Measurements from ENCODE around the gene RNASET2. TPM values are rescaled to one million over a fixed set of nuclear protein-coding genes. Genes with fewer than 3 reads are reported as not detected.
A peak's percentile ranks its signal among the peaks of the same experiment; 100 is the strongest.
"Not testable (repeated sequence)": the region's sequence is repeated elsewhere in the genome, so short reads cannot be mapped to it uniquely, and the experiment has no call there.

RNASET2 gene
- total RNA-seq, 1 donor from 2014 or later, result 51.9 TPM

DNA sequence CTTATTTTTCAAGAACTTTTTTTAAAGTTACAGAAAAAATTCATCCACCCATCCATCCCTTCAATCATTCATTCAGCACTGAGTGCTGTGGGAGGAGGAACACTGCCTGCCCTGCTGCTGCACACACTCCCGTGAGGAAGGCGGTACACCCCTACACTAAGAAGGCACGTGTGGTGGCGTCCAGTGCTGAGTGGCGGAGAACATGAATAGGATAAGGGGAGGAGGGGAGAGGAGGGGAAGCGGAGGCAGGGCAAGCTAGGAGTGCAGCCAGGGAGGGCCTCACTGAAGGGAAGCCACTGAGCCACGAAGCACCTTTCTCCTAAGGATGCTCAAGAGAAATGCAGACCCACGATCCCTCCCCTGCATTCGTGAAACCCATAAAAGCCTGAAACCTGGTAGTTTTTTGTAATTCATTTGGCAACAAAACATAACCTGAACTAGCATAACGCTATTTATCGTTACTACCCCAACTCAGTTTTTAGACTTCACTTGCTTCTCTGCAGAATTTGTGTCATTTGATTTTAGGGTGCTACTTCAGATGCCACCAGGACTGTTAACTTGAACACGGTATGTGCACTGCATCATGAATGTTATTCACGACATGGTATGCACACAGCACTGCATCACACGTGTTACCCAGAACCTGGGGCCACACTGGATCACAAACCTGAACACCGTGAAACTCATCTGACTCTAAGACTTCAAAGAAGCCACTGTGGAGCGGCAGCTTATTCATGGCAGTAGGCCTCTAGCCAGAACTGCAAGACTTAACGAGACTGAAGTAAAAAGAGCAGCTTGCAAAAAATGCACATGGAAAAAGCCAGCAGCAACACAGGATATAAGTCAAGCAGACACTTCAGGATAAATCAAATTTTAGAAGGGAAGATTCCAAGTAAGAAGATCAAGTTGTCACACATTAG lies 3.5 kb downstream of the RNASET2 start:
- H3K9me3 ChIP-seq, result no peaks in the 10 kb centered on the region
- H3K27me3 ChIP-seq, result no peaks in the 10 kb centered on the region
- TF ChIP-seq CTCF (IDR thresholded peaks at IDR 0.05), result no peak
- no peak for DNase-seq (ENCODE audit: low spot score in 2 of 2)
- intact Hi-C loops (cut with DNase I), result loop anchor here (10.0 kb wide), 1 partner anchor 568 kb away; the partner anchor contains the start of gene MPC1
- no peak overlapping the region for H3K27ac ChIP-seq
- H3K4me1 ChIP-seq, result peaks cover 0 to 5% of the 10 kb centered on the region in 2 donors
- peaks cover 0 to 3% of the 10 kb centered on the region in 2 donors for H3K36me3 ChIP-seq
- no peak overlapping the region for H3K4me3 ChIP-seq

DNA sequence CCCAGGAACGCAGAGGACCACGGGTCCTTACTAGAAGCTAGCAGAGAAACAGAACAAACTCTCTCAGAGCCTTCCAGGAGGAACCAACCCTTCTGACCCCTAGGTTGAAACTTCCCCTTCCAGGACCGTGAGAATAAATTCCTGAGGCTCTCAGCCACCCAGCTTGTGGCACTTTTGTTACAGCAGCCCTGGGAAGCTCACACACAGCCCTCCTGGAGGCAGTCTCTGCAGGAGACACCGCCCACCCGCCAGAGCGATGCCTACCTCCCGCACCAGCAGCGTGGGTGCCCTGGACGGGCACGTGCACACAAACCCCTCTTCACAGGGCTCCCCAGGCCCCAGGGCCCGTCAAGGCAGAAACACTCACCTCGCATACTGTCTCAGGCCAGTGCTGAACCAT lies 4.2 kb downstream of the RNASET2 start:
- no peak for TF ChIP-seq CTCF (IDR thresholded peaks at IDR 0.05)
- Histone ChIP-seq H3K27ac (no peak overlapping the region), H3K9me3 (no peaks in the 10 kb centered on the region), H3K4me1 (peaks cover 0 to 5% of the 10 kb centered on the region in 2 donors), H3K4me3 (no peak overlapping the region), H3K36me3 (peaks cover 0 to 10% of the 10 kb centered on the region in 2 donors), H3K27me3 (no peaks in the 10 kb centered on the region)
- no peak for DNase-seq (ENCODE audit: low spot score in 2 of 2)
- intact Hi-C loops (cut with DNase I), result loop anchor here (10.0 kb wide), 1 partner anchor 567 kb away; the partner anchor contains the start of gene MPC1

DNA sequence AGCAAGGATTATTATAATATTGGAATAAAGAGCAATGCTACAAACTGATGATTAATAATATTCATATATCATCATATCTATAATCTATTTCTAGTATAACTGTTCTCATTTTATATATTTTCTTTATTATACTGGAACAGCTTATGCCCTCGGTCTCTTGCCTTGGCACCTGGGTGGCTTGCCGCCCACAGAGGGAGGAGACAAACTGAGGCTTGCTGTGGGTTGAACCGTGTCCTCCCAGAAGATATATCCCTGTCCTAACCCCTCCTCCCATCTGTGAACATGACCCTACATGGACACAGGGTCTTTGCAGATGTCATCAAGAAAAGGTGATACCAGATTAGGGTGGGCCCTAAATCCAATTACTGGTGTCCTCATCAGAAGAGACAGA lies 4.7 kb downstream of the RNASET2 start:
- H3K27me3 ChIP-seq, result no peaks in the 10 kb centered on the region
- H3K36me3 ChIP-seq, result peaks cover 4 to 14% of the 10 kb centered on the region in 2 donors
- DNase-seq (ENCODE audit: low spot score in 2 of 2), result no peak
- H3K27ac ChIP-seq, result no peak overlapping the region
- peaks cover 0 to 5% of the 10 kb centered on the region in 2 donors for H3K4me1 ChIP-seq
- no peak overlapping the region for H3K4me3 ChIP-seq
- H3K9me3 ChIP-seq, result no peaks in the 10 kb centered on the region
- intact Hi-C loops (cut with DNase I), result loop anchor here (10.0 kb wide), 1 partner anchor 567 kb away; the partner anchor contains the start of gene MPC1
- no peak for TF ChIP-seq CTCF (IDR thresholded peaks at IDR 0.05)

- H3K4me3 ChIP-seq, H3K9me3 ChIP-seq, H3K4me1 ChIP-seq, H3K27me3 ChIP-seq: not testable (repeated sequence)
- peak in 1 of 2 donors; percentile 76 for DNase-seq (ENCODE audit: low spot score in 2 of 2)
- intact Hi-C loops (cut with DNase I), result loop anchor here (10.0 kb wide), 1 partner anchor 566 kb away; the partner anchor contains the start of gene MPC1
- peak in 2 of 3 experiments; percentile 35 to 43 for TF ChIP-seq CTCF (IDR thresholded peaks at IDR 0.05)
- H3K27ac ChIP-seq, result peak overlapping the region in 1 of 2 donors; percentile 19
- peaks cover 9 to 18% of the 10 kb centered on the region in 2 donors for H3K36me3 ChIP-seq
These were observed 5.3 kb downstream of the RNASET2 start for GRCh38 chr6:166950892-166951669.

- TF ChIP-seq CTCF (IDR thresholded peaks at IDR 0.05), result no peak
- intact Hi-C loops (cut with DNase I), result loop anchor here (10.0 kb wide), 1 partner anchor 566 kb away; the partner anchor contains the start of gene MPC1
- Histone ChIP-seq H3K27ac (peak overlapping the region in 1 of 2 donors; percentile 19), H3K4me3 (no peak overlapping the region), H3K4me1 (peaks cover 0 to 2% of the 10 kb centered on the region in 2 donors), H3K9me3 (no peaks in the 10 kb centered on the region), H3K27me3 (no peaks in the 10 kb centered on the region), H3K36me3 (peaks cover 11 to 22% of the 10 kb centered on the region in 2 donors)
- DNase-seq (ENCODE audit: low spot score in 2 of 2), result no peak
These were observed 5.9 kb downstream of the RNASET2 start for GRCh38 chr6:166950443-166950821.
